Sigmoid colon (tissue), 7 donors: ENCODE measurements around the gene KIF5A. TPM values are rescaled to one million over a fixed set of nuclear protein-coding genes. Genes with fewer than 3 reads are reported as not detected.

Experiments used
- DNase-seq: peaks from one replicate; pipeline ENCODE4 v3.0.0-alpha.2; 2019
- H3K27ac ChIP-seq, 4 donors: fragments of 200-600 bp; sonication (generic); one replicate each; pipeline ENCODE4 v1.5.1; 2016 to 2019; ENCODE audit warnings: mild to moderate bottlenecking in 1 of 4
- H3K27me3 ChIP-seq, 3 donors: fragments of 200-600 bp; sonication (generic); one replicate each; pipeline ENCODE4 v1.5.1; 2019; ENCODE audit warnings: mild to moderate bottlenecking in 1 of 3
- H3K36me3 ChIP-seq, 4 donors: fragments of 200-600 bp; sonication (generic); one replicate each; pipeline ENCODE4 v1.5.1; 2016 to 2019
- H3K4me1 ChIP-seq, 4 donors: fragments of 200-600 bp; sonication (generic); one replicate each; pipeline ENCODE4 v1.5.1; 2017 to 2019
- H3K4me3 ChIP-seq, 4 donors: fragments of 200-600 bp; sonication (generic); one replicate each; pipeline ENCODE4 v1.5.1; 2017 to 2019; ENCODE audit warnings: mild to moderate bottlenecking in 2 of 4, moderate library complexity in 1 of 4
- H3K9me3 ChIP-seq, 4 donors: fragments of 200-600 bp in 3 of 4; sonication (generic) in 3 of 4; one replicate each; pipeline versions ENCODE4 v1.5.1 to v1.6.1; 2013 to 2019
- CTCF ChIP-seq, 4 experiments: fragments of 450-650 bp in 3 of 4; fragments of 200-600 bp in 1 of 4; IDR thresholded peaks; one replicate each; pipeline ENCODE4 v1.5.1; 2016 to 2019; ENCODE audit warnings: antibody characterized with exemption in 4 of 4, mild to moderate bottlenecking in 3 of 4, moderate library complexity in 2 of 4
- EP300 ChIP-seq, 4 donors: sonication (generic); formaldehyde crosslinking; IDR thresholded peaks; one replicate each; pipeline ENCODE4 v1.6.1; 2017; ENCODE audit warnings: antibody characterized with exemption in 4 of 4
- POLR2A ChIP-seq, 2 donors: fragments of 450-650 bp; IDR thresholded peaks; one replicate each; pipeline ENCODE4 v1.6.1; 2016; ENCODE audit warnings: antibody characterized with exemption in 2 of 2, mild to moderate bottlenecking in 2 of 2, moderate library complexity in 2 of 2
- POLR2AphosphoS5 ChIP-seq, 4 donors: sonication (generic); formaldehyde crosslinking; IDR thresholded peaks; one replicate each; pipeline ENCODE4 v1.6.1; 2017; ENCODE audit warnings: antibody characterized with exemption in 4 of 4
- WGBS, 2 donors: extraction: QIAGEN DNeasy Blood & Tissue Kit; methylation state at CpG; one replicate each; pipeline ENCODE4 v1.1.7; 2013; 5-methylcytosine and 5-hydroxymethylcytosine counted together
- intact Hi-C: fragments of 100-400 bp; cut with DNase I; formaldehyde crosslinking; loops from one replicate; pipeline ENCODE4 v1.15.1; 2023
- polyA plus RNA-seq, 3 donors: library from polyadenylated mRNA; stranded (reverse); fragments of 200-250 nt; gene quantifications; one replicate each; pipeline ENCODE4 v1.2.3, GENCODE V29; 2013
- total RNA-seq, 4 donors: library from RNA; depleted of rRNA; stranded (reverse); fragments of >200 nt; gene quantifications; one replicate each; pipeline ENCODE4 v1.1.0, GENCODE V29; 2016
- donor health status: healthy with polysubstance abuse.
- donor health status: Bipolar disorder and iron deficiency.
- donor health status: healthy.

KIF5A gene
- total and polyA plus RNA-seq, 7 donors = under 0.01 to 8.9 (median 3.6) TPM

- WGBS, 2 donors = 79 to 88% methylated on average over 10 of the region's 10 CpGs
- H3K9me3 ChIP-seq = no peaks in the 10 kb centered on the region
- peaks cover 0 to 77% (median 66%) of the 10 kb centered on the region in 4 donors for H3K4me1 ChIP-seq
- intact Hi-C loops = loop anchor here (5.0 kb wide), 1 partner anchor 91 kb away; the partner anchor contains the start of genes DDIT3 and MBD6
- TF ChIP-seq POLR2A (IDR thresholded peaks at IDR 0.05) = no peak
- no peak for TF ChIP-seq EP300 (IDR thresholded peaks at IDR 0.05)
- no peak for TF ChIP-seq CTCF (IDR thresholded peaks at IDR 0.05)
- TF ChIP-seq POLR2AphosphoS5 (IDR thresholded peaks at IDR 0.05) = no peak
- peaks cover 16 to 46% (median 30%) of the 10 kb centered on the region in 4 donors for H3K36me3 ChIP-seq
- peak; percentile 46 for DNase-seq
- H3K4me3 ChIP-seq = peak overlapping the region in 3 of 4 donors; percentile 67 to 87 (median 84)
- no peaks in the 10 kb centered on the region for H3K27me3 ChIP-seq
- peak overlapping the region; percentile 96 to 97 (median 96) for H3K27ac ChIP-seq
Observed at GRCh38 chr12:57612711-57613426, 63.0 kb downstream of the KIF5A start.

GRCh38 chr12:57613427-57614109, 63.7 kb downstream of the KIF5A start:
- Histone ChIP-seq H3K27me3 (no peaks in the 10 kb centered on the region), H3K4me3 (peak overlapping the region in 1 of 4 donors; percentile 2), H3K4me1 (peaks cover 0 to 77% (median 66%) of the 10 kb centered on the region in 4 donors), H3K27ac (peak overlapping the region; percentile 96 to 97 (median 96)), H3K9me3 (no peaks in the 10 kb centered on the region), H3K36me3 (peaks cover 16 to 39% (median 28%) of the 10 kb centered on the region in 4 donors)
- DNase-seq = peak; percentile 37
- TF ChIP-seq EP300 (IDR thresholded peaks at IDR 0.05) (no peak), POLR2A (IDR thresholded peaks at IDR 0.05) (no peak), CTCF (IDR thresholded peaks at IDR 0.05) (no peak)
- intact Hi-C loops = loop anchor here (5.0 kb wide), 1 partner anchor 91 kb away; the partner anchor contains the start of genes DDIT3 and MBD6
- WGBS, 2 donors = 77 to 87% methylated on average over 10 of the region's 10 CpGs

- Histone ChIP-seq H3K4me1 (peaks cover 0 to 70% (median 60%) of the 10 kb centered on the region in 4 donors), H3K4me3 (peak overlapping the region in 1 of 4 donors; percentile 2), H3K9me3 (no peaks in the 10 kb centered on the region), H3K27ac (peak overlapping the region; percentile 96 to 97 (median 96)), H3K36me3 (peaks cover 16 to 39% (median 25%) of the 10 kb centered on the region in 4 donors), H3K27me3 (no peaks in the 10 kb centered on the region)
- TF ChIP-seq EP300 (IDR thresholded peaks at IDR 0.05) = no peak
- no peak for TF ChIP-seq POLR2AphosphoS5 (IDR thresholded peaks at IDR 0.05)
- no peak for TF ChIP-seq POLR2A (IDR thresholded peaks at IDR 0.05)
- TF ChIP-seq CTCF (IDR thresholded peaks at IDR 0.05) = no peak
- peak; percentile 77 for DNase-seq
- intact Hi-C loops = loop anchor here (5.0 kb wide), 1 partner anchor 92 kb away; the partner anchor contains the start of genes DDIT3 and MBD6
- WGBS, 2 donors = 42 to 46% methylated on average over 14 of the region's 14 CpGs
Observed at GRCh38 chr12:57614178-57614947, 64.5 kb downstream of the KIF5A start.

- Histone ChIP-seq H3K36me3 (peaks cover 16 to 39% (median 25%) of the 10 kb centered on the region in 4 donors), H3K27ac (peak overlapping the region in 3 of 4 donors; percentile 48 to 97 (median 96)), H3K4me3 (no peak overlapping the region), H3K27me3 (peaks cover 0 to 3% (median 0%) of the 10 kb centered on the region in 3 donors), H3K4me1 (peaks cover 0 to 63% (median 53%) of the 10 kb centered on the region in 4 donors), H3K9me3 (no peaks in the 10 kb centered on the region)
- 83 to 85% methylated on average over 11 of the region's 11 CpGs for WGBS, 2 donors
- intact Hi-C loops = loop anchor here (5.0 kb wide), 1 partner anchor 93 kb away; the partner anchor contains the start of genes DDIT3 and MBD6
- TF ChIP-seq POLR2AphosphoS5 (IDR thresholded peaks at IDR 0.05) (no peak), CTCF (IDR thresholded peaks at IDR 0.05) (no peak), EP300 (IDR thresholded peaks at IDR 0.05) (no peak), POLR2A (IDR thresholded peaks at IDR 0.05) (no peak)
- peak; percentile 36 for DNase-seq
Observed at GRCh38 chr12:57614948-57615500, 65.2 kb downstream of the KIF5A start.
